ENCODE measurements around the gene LHX2.

GRCh38 chr9:124074746-124075145 lies 63.2 kb downstream of the LHX2 start:
- TF ChIP-seq CTCF (IDR thresholded peaks at IDR 0.05; ENCODE audit: low read length) (no peak), EZH2phosphoT487 (IDR thresholded peaks at IDR 0.05; ENCODE audit: low read length) (no peak), EZH2 (optimal IDR thresholded peaks at IDR 0.05; ENCODE audit: low read depth, low read length) (no peak)
